ENCODE results near the gene F10.

Gene F10

DNA sequence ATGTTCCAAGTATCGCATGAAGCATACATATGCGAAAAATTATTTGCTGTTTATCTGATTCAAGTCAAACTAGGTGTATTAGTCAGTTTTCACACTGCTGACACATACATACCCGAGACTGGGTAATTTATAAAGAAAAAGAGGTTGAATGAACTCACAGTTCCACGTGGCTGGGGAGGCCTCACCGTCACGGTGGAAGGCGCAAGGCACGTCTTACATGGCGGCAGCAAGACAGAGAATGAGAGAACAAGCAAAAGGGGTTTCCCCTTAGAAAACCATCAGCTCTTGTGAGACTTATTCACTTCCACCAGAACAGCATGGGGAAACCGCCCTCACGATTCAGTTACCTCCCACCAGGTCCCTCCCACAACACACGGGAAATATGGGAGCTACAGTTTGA is 22.9 kb downstream of the F10 start:
- H3K4me2 ChIP-seq = no peak overlapping the region
- H3K4me3 ChIP-seq (IDR thresholded peaks at IDR 0.05; ENCODE audit: insufficient read depth, low read depth, low read length) = no peak overlapping the region
- no peaks in the 10 kb centered on the region for H3K4me1 ChIP-seq (ENCODE audit: low read depth, poor library complexity, severe bottlenecking)
- H3K9ac ChIP-seq = no peak overlapping the region
- TF ChIP-seq, protein P1, sequence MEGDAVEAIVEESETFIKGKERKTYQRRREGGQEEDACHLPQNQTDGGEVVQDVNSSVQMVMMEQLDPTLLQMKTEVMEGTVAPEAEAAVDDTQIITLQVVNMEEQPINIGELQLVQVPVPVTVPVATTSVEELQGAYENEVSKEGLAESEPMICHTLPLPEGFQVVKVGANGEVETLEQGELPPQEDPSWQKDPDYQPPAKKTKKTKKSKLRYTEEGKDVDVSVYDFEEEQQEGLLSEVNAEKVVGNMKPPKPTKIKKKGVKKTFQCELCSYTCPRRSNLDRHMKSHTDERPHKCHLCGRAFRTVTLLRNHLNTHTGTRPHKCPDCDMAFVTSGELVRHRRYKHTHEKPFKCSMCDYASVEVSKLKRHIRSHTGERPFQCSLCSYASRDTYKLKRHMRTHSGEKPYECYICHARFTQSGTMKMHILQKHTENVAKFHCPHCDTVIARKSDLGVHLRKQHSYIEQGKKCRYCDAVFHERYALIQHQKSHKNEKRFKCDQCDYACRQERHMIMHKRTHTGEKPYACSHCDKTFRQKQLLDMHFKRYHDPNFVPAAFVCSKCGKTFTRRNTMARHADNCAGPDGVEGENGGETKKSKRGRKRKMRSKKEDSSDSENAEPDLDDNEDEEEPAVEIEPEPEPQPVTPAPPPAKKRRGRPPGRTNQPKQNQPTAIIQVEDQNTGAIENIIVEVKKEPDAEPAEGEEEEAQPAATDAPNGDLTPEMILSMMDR (conservative IDR thresholded peaks at IDR 0.05; ENCODE audit: low read depth, low read length) = no peak
- no peaks in the 10 kb centered on the region for H3K79me2 ChIP-seq (ENCODE audit: insufficient read depth, low read depth)
- no peak overlapping the region for H3K27ac ChIP-seq
- no peaks in the 10 kb centered on the region for H4K20me1 ChIP-seq (ENCODE audit: insufficient read depth)
- H3K36me3 ChIP-seq (ENCODE audit: insufficient read depth) = no peaks in the 10 kb centered on the region
- H2AFZ ChIP-seq (ENCODE audit: low read depth) = no peak overlapping the region
- no peaks in the 10 kb centered on the region for H3K27me3 ChIP-seq (ENCODE audit: insufficient read depth, low read depth)

DNA sequence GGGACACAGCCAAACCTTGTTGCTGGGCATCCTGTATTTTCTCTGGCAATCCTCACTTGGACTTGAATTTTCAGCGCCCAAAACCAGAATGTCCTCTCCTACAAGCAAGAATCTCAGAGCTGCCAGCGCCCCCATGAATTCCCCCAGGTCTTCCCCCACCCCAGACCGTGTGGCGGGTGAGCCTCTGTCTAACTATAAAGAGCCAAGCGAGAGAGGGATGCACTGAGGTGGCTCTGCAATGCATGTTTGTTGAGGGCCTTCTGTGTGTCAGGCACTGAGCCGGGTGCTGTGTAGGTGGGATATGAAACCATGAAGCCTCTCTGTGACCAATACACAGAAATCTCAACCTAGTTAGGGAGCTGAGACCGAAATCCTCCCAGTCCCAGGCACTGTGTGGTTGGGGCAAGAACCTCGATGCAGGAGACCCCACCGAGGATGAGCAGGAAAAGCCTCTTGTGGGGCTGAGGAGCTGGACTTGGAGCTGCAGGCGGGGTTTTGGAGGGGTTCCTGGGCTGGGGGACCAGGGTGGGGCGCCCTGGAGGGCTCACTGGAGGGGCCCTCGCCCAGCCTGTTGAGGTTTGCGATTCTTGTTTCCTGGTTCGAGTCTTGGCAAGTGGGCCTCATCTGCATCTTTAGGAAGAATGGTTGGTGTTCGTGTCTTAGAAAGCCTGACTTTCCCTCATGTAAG is 23.5 kb downstream of the F10 start:
- Histone ChIP-seq H3K27me3 (ENCODE audit: insufficient read depth, low read depth) (no peaks in the 10 kb centered on the region), H3K4me2 (no peak overlapping the region), H3K79me2 (ENCODE audit: insufficient read depth, low read depth) (no peaks in the 10 kb centered on the region), H4K20me1 (ENCODE audit: insufficient read depth) (no peaks in the 10 kb centered on the region), H3K27ac (no peak overlapping the region), H3K9ac (no peak overlapping the region), H2AFZ (ENCODE audit: low read depth) (no peak overlapping the region), H3K4me3 (IDR thresholded peaks at IDR 0.05; ENCODE audit: insufficient read depth, low read depth, low read length) (no peak overlapping the region), H3K36me3 (ENCODE audit: insufficient read depth) (no peaks in the 10 kb centered on the region), H3K4me1 (ENCODE audit: low read depth, poor library complexity, severe bottlenecking) (no peaks in the 10 kb centered on the region)
- TF ChIP-seq, protein P1 (conservative IDR thresholded peaks at IDR 0.05; ENCODE audit: low read depth, low read length) = no peak

DNA sequence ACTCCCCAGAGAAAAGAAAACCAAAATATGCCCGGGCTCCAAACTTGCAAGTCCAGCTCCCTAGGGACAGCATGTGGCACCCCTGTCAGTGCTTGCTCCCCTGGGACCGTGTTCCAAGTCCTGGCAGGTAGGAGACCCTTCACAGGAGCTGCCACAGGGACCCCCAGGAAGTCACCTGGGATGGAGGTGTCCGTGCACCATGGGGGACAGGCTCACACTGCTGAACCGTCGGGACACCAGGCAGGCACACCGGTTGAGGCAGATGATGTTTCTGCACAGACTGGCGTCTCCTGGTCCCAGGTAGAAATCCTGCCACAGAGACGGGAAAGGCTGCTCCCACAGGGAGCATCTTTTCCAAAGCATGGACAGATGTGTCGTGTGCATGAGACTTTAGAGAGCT is 24.2 kb downstream of the F10 start:
- Histone ChIP-seq H3K9ac (no peak overlapping the region), H3K4me1 (ENCODE audit: low read depth, poor library complexity, severe bottlenecking) (no peaks in the 10 kb centered on the region), H3K36me3 (ENCODE audit: insufficient read depth) (no peaks in the 10 kb centered on the region), H3K27me3 (ENCODE audit: insufficient read depth, low read depth) (no peaks in the 10 kb centered on the region), H3K27ac (no peak overlapping the region), H3K4me2 (no peak overlapping the region), H2AFZ (ENCODE audit: low read depth) (no peak overlapping the region), H3K79me2 (ENCODE audit: insufficient read depth, low read depth) (no peaks in the 10 kb centered on the region), H4K20me1 (ENCODE audit: insufficient read depth) (no peaks in the 10 kb centered on the region), H3K4me3 (IDR thresholded peaks at IDR 0.05; ENCODE audit: insufficient read depth, low read depth, low read length) (no peak overlapping the region)
- TF ChIP-seq, protein P1 (conservative IDR thresholded peaks at IDR 0.05; ENCODE audit: low read depth, low read length) = no peak

DNA sequence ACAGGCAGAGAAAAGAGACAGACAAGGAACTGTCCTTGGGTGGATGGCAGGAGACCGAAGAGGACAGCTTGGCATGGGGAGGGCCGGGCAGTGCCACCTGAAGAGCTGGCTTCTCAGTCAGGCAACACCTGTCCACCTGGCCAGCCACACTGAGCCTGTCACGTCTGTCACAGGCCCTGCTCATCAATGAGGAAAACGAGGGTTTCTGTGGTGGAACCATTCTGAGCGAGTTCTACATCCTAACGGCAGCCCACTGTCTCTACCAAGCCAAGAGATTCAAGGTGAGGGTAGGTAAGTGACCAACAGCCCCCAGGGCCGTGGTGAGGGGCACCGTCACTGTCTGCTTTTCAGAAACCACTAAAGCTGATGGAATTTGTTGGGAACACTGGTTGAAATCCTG is 24.6 kb downstream of the F10 start:
- TF ChIP-seq, protein P1 (conservative IDR thresholded peaks at IDR 0.05; ENCODE audit: low read depth, low read length) = no peak
- Histone ChIP-seq H3K4me2 (no peak overlapping the region), H3K27ac (no peak overlapping the region), H3K79me2 (ENCODE audit: insufficient read depth, low read depth) (no peaks in the 10 kb centered on the region), H3K36me3 (ENCODE audit: insufficient read depth) (no peaks in the 10 kb centered on the region), H3K9ac (no peak overlapping the region), H4K20me1 (ENCODE audit: insufficient read depth) (no peaks in the 10 kb centered on the region), H2AFZ (ENCODE audit: low read depth) (no peak overlapping the region), H3K4me1 (ENCODE audit: low read depth, poor library complexity, severe bottlenecking) (peaks cover 1% of the 10 kb centered on the region), H3K4me3 (IDR thresholded peaks at IDR 0.05; ENCODE audit: insufficient read depth, low read depth, low read length) (no peak overlapping the region), H3K27me3 (ENCODE audit: insufficient read depth, low read depth) (no peaks in the 10 kb centered on the region)
